Right lobe of liver (tissue), 6 donors: ENCODE results near the gene COL18A1. TPM values are rescaled to one million over a fixed set of nuclear protein-coding genes. Genes with fewer than 3 reads are reported as not detected.
A peak's percentile ranks its signal among the peaks of the same experiment; 100 is the strongest.

Experiments used
- ATAC-seq, 4 donors: fragments of 200-7000 bp; cut with Tn5 transposase; one replicate each; pipeline ENCODE4 v1.9.1; 2020; ENCODE audit warnings: mild to moderate bottlenecking in 4 of 4, moderate library complexity in 4 of 4
- DNase-seq, 3 donors: peaks; one replicate each; pipeline ENCODE4 v3.0.0-alpha.2; 2020
- H3K27ac ChIP-seq, 3 donors: fragments of 200-600 bp; one replicate each; pipeline ENCODE4 v1.8.0; 2022
- H3K27me3 ChIP-seq, 2 donors: fragments of 200-600 bp; one replicate each; pipeline ENCODE4 v1.8.0; 2022
- H3K36me3 ChIP-seq, 4 donors: fragments of 200-600 bp; sonication (generic) in 1 of 4; one replicate each; pipeline versions ENCODE4 v1.5.1 to v1.8.0; 2017 to 2022; ENCODE audit warnings: control low read depth in 1 of 4
- H3K4me1 ChIP-seq, 4 donors: fragments of 200-600 bp; sonication (generic) in 1 of 4; one replicate each; pipeline versions ENCODE4 v1.5.1 to v1.8.0; 2017 to 2022; ENCODE audit warnings: control low read depth in 1 of 4
- H3K4me3 ChIP-seq, 3 donors: fragments of 200-600 bp; one replicate each; pipeline ENCODE4 v1.8.0; 2022
- H3K9me3 ChIP-seq, 4 donors: fragments of 200-600 bp; sonication (generic) in 1 of 4; one replicate each; pipeline versions ENCODE4 v1.5.1 to v1.8.0; 2017 to 2022; ENCODE audit warnings: control low read depth in 1 of 4
- CTCF ChIP-seq, 4 donors: fragments of 200-600 bp in 3 of 4; fragments of 450-650 bp in 1 of 4; IDR thresholded peaks; one replicate each; pipeline versions ENCODE4 v1.5.1 to v1.8.0; 2016 to 2022; ENCODE audit warnings: antibody characterized with exemption in 4 of 4, mild to moderate bottlenecking in 2 of 4
- POLR2A ChIP-seq: fragments of 450-650 bp; IDR thresholded peaks from one replicate; pipeline ENCODE4 v1.6.1; 2017; ENCODE audit warnings: antibody characterized with exemption, mild to moderate bottlenecking
- WGBS: methylation state at CpG from one replicate; pipeline ENCODE4 v1.1.6; 2018; ENCODE audit warnings: low coverage, low lambda C conversion rate; ENCODE audit not compliant: insufficient coverage; ENCODE audit errors: missing lambda C conversion rate; 5-methylcytosine and 5-hydroxymethylcytosine counted together
- intact Hi-C, 2 donors: fragments of 100-400 bp; cut with DNase I; formaldehyde crosslinking; loops; one replicate each; pipeline versions ENCODE4 v1.11.2 to v1.14.1; 2022
- total RNA-seq, 6 experiments: library from RNA; depleted of rRNA in 2 of 6; stranded (reverse); fragments of >200 nt in 2 of 6; fragmentation: NEBNext Ultra II Directional in 3 of 6; extraction: Animal tissue kit (Norgen Biotek cat#: 25700) in 3 of 6; gene quantifications; one replicate each; pipeline versions ENCODE4 v1.1.0 to v1.2.4, GENCODE V29; 2016 to 2023
- donor health status: DM: no; HTN: yes; CAD: no.
- donor health status: DM: no; HTN: no; CAD: no.
- donor health status: DM: no; HTN: no; CAD: no.
- donor health status: DM: no; HTN: yes; CAD: no.
- donor health status: DM: no; HTN: yes; CAD: no.

The COL18A1 gene
- total RNA-seq, 6 experiments from 2014 or later = 261 to 487 (median 297) TPM

- WGBS = 75% methylated on average over 7 of the region's 28 CpGs
- peak; percentile 22 to 42 (median 38) for DNase-seq
- no peak for ATAC-seq
- no peak for TF ChIP-seq CTCF (IDR thresholded peaks at IDR 0.05)
- TF ChIP-seq POLR2A = no peak
- no peaks in the 10 kb centered on the region for H3K36me3 ChIP-seq
- intact Hi-C loops = no loop called here
- no peak overlapping the region for H3K4me3 ChIP-seq
- H3K27ac ChIP-seq = no peak overlapping the region
- H3K27me3 ChIP-seq = no peaks in the 10 kb centered on the region
- H3K9me3 ChIP-seq = no peaks in the 10 kb centered on the region
- H3K4me1 ChIP-seq = no peaks in the 10 kb centered on the region
These were observed 22.9 kb upstream of the COL18A1 start for GRCh38 chr21:45381865-45382696.

- WGBS = 90% methylated on average over 6 of the region's 10 CpGs
- DNase-seq = peak in 2 of 3 donors; percentile 33 to 36
These were observed 22.3 kb upstream of the COL18A1 start for GRCh38 chr21:45382697-45382997.

GRCh38 chr21:45383111-45383614 lies 21.8 kb upstream of the COL18A1 start:
- ATAC-seq (no peak), DNase-seq (peak in 2 of 3 donors; percentile 16 to 39)
- Histone ChIP-seq H3K27ac (no peak overlapping the region), H3K4me1 (no peaks in the 10 kb centered on the region), H3K27me3 (no peaks in the 10 kb centered on the region), H3K9me3 (no peaks in the 10 kb centered on the region), H3K36me3 (no peaks in the 10 kb centered on the region), H3K4me3 (no peak overlapping the region)
- TF ChIP-seq POLR2A (no peak), CTCF (IDR thresholded peaks at IDR 0.05) (no peak)
- WGBS = no CpG with 5 or more reads among the region's 11 CpGs
- intact Hi-C loops = no loop called here

More at GRCh38 chr21:45382697-45382997, 22.3 kb upstream of the COL18A1 start:
- Histone ChIP-seq H3K36me3 (no peaks in the 10 kb centered on the region), H3K27ac (no peak overlapping the region), H3K4me1 (no peaks in the 10 kb centered on the region), H3K4me3 (no peak overlapping the region), H3K27me3 (no peaks in the 10 kb centered on the region), H3K9me3 (no peaks in the 10 kb centered on the region)
- ATAC-seq = no peak
- no peak for TF ChIP-seq POLR2A
- TF ChIP-seq CTCF (IDR thresholded peaks at IDR 0.05) = no peak
- intact Hi-C loops = no loop called here

- ATAC-seq (no peak), DNase-seq (peak; percentile 16 to 50 (median 43))
- H3K9me3 ChIP-seq = no peaks in the 10 kb centered on the region
- WGBS = no CpG with 5 or more reads among the region's 26 CpGs
- H3K27me3 ChIP-seq = no peaks in the 10 kb centered on the region
- TF ChIP-seq CTCF (IDR thresholded peaks at IDR 0.05) = no peak
- no peak for TF ChIP-seq POLR2A
- no peaks in the 10 kb centered on the region for H3K36me3 ChIP-seq
- H3K4me1 ChIP-seq = no peaks in the 10 kb centered on the region
- H3K4me3 ChIP-seq = no peak overlapping the region
- no peak overlapping the region for H3K27ac ChIP-seq
- intact Hi-C loops = no loop called here
These were observed 21.3 kb upstream of the COL18A1 start for GRCh38 chr21:45383615-45384201.
